ENCODE data around the gene FOXA1. TPM values are rescaled to one million over a fixed set of nuclear protein-coding genes. Genes with fewer than 3 reads are reported as not detected.

FOXA1 gene
- total and polyA plus RNA-seq, 7 donors: 14.4 to 19.4 (median 18.3) TPM; not detected in 4

GRCh38 chr14:37623426-37623951 lies 28.4 kb upstream of the FOXA1 start:
- no peak overlapping the region for H3K4me3 ChIP-seq
- no peak for TF ChIP-seq POLR2A (IDR thresholded peaks at IDR 0.05)
- TF ChIP-seq CTCF (IDR thresholded peaks at IDR 0.05): no peak
- no peak for TF ChIP-seq POLR2AphosphoS5 (IDR thresholded peaks at IDR 0.05)
- no peak for TF ChIP-seq EP300 (IDR thresholded peaks at IDR 0.05)

GRCh38 chr14:37622231-37622923 lies 27.3 kb upstream of the FOXA1 start:
- H3K9me3 ChIP-seq: no peaks in the 10 kb centered on the region
- H3K36me3 ChIP-seq: no peaks in the 10 kb centered on the region
- no peak for DNase-seq
- 30 to 80% methylated on average over 81 of the region's 81 CpGs for WGBS, 2 donors
- peak overlapping the region in 2 of 4 donors; percentile 15 to 20 for H3K4me3 ChIP-seq
- peaks cover 5 to 43% (median 14%) of the 10 kb centered on the region in 3 donors for H3K27me3 ChIP-seq
- H3K27ac ChIP-seq: no peak overlapping the region
- TF ChIP-seq POLR2AphosphoS5 (IDR thresholded peaks at IDR 0.05): no peak
- peaks cover 0 to 11% (median 8%) of the 10 kb centered on the region in 4 donors for H3K4me1 ChIP-seq
- intact Hi-C loops (cut with DNase I): no loop called here

More at GRCh38 chr14:37623426-37623951, 28.4 kb upstream of the FOXA1 start:
- Histone ChIP-seq H3K9me3 (no peaks in the 10 kb centered on the region), H3K27me3 (peaks cover 5 to 43% (median 14%) of the 10 kb centered on the region in 3 donors), H3K27ac (no peak overlapping the region), H3K4me1 (peaks cover 0 to 11% (median 8%) of the 10 kb centered on the region in 4 donors), H3K36me3 (no peaks in the 10 kb centered on the region)
- DNase-seq: no peak
- intact Hi-C loops (cut with DNase I): no loop called here
- WGBS, 2 donors: 48 to 57% methylated on average over 1 of the region's 1 CpG

- Histone ChIP-seq H3K9me3 (peaks cover 0 to 3% (median 3%) of the 10 kb centered on the region in 4 donors), H3K4me1 (peaks cover 0 to 11% (median 8%) of the 10 kb centered on the region in 4 donors), H3K36me3 (no peaks in the 10 kb centered on the region), H3K27ac (no peak overlapping the region), H3K4me3 (no peak overlapping the region), H3K27me3 (peaks cover 5 to 43% (median 14%) of the 10 kb centered on the region in 3 donors)
- no peak for DNase-seq
- intact Hi-C loops (cut with DNase I): no loop called here
- no peak for TF ChIP-seq POLR2A (IDR thresholded peaks at IDR 0.05)
- TF ChIP-seq CTCF (IDR thresholded peaks at IDR 0.05): no peak
- TF ChIP-seq EP300 (IDR thresholded peaks at IDR 0.05): no peak
- no peak for TF ChIP-seq POLR2AphosphoS5 (IDR thresholded peaks at IDR 0.05)
Observed at GRCh38 chr14:37620856-37621255, 25.8 kb upstream of the FOXA1 start.

DNA sequence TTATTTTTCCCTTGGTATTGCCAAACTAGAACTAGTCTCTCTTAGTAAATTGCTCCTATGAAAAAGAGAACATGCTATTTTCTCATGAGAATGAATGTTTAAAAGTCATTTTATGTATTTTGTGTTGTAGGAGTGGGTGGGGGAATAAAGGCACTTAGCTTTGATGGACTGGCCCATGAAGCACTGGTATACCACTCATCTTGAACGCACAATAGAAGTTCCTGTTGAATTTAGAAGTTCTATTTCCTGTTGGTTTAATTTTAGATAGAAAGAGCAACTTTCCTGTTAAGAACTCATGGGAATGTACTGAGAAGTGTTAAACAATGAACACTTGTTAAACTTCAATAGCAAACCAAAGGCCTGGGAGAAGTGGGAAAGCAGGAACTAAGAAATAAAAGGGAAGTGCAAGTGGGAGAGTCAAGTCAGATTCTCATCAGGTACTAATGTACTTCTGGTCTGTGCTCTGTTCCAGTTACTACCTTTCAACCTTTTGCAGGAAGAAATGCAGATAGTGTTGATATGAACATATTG lies 23.5 kb upstream of the FOXA1 start:
- intact Hi-C loops (cut with DNase I): no loop called here

More for the DNA sequence above, 23.5 kb upstream of the FOXA1 start:
- Histone ChIP-seq H3K27ac (no peak overlapping the region), H3K27me3 (peaks cover 5 to 42% (median 14%) of the 10 kb centered on the region in 3 donors), H3K9me3 (peaks cover 5 to 10% (median 8%) of the 10 kb centered on the region in 4 donors), H3K4me1 (peaks cover 0 to 11% (median 8%) of the 10 kb centered on the region in 4 donors), H3K4me3 (no peak overlapping the region), H3K36me3 (no peaks in the 10 kb centered on the region)
- no peak for TF ChIP-seq CTCF (IDR thresholded peaks at IDR 0.05)
- no peak for TF ChIP-seq POLR2A (IDR thresholded peaks at IDR 0.05)
- TF ChIP-seq POLR2AphosphoS5 (IDR thresholded peaks at IDR 0.05): no peak
- TF ChIP-seq EP300 (IDR thresholded peaks at IDR 0.05): no peak
- no peak for DNase-seq
- 32 to 43% methylated on average over 1 of the region's 1 CpG for WGBS, 2 donors

Data from sigmoid colon (tissue), 7 donors.